Bronchial epithelial cell (primary cell): Measurements from ENCODE around the gene RBP5. TPM values are rescaled to one million over a fixed set of nuclear protein-coding genes. Genes with fewer than 3 reads are reported as not detected.

Source experiments
- DNase-seq: peaks from one replicate; pipeline ENCODE4 v3.0.0-alpha.2; 2010; ENCODE audit warnings: low read depth
- FAIRE-seq: peaks from 2 replicates; lab custom pipeline; 2011; peaks lifted over from hg19 to GRCh38; lab: Jason Lieb, UNC
- H3K27me3 ChIP-seq: 2 replicates; pipeline ENCODE4 v1.5.1; 2011; ENCODE audit warnings: low read length; ENCODE audit not compliant: control insufficient read depth, insufficient read depth
- H3K36me3 ChIP-seq: 2 replicates; pipeline ENCODE4 v1.5.1; 2011; ENCODE audit warnings: low read length; ENCODE audit not compliant: control insufficient read depth, insufficient read depth
- H3K4me3 ChIP-seq: 2 replicates; pipeline ENCODE4 v1.5.1; 2011; ENCODE audit warnings: mild to moderate bottlenecking, low read depth, low read length, control low read depth
- CTCF ChIP-seq: IDR thresholded peaks from 2 replicates; pipeline ENCODE4 v1.5.1; 2011; ENCODE audit warnings: mild to moderate bottlenecking, moderate library complexity, low read length, control low read depth, inconsistent platforms; ENCODE audit not compliant: insufficient read depth, severe bottlenecking
- total RNA-seq: library from RNA; depleted of rRNA; stranded (reverse); fragments of >200 nt; gene quantifications from 2 replicates; pipeline ENCODE4 v1.2.1, GENCODE V29; 2014

RBP5 gene
- total RNA-seq, 1 donor from 2014 or later = not detected

- H3K27me3 ChIP-seq = no peaks in the 10 kb centered on the region
- no peak overlapping the region for H3K4me3 ChIP-seq
- TF ChIP-seq CTCF = no peak
- DNase-seq = no peak
- H3K36me3 ChIP-seq = peaks cover 2% of the 10 kb centered on the region
- FAIRE-seq = no peak
Measured at GRCh38 chr12:7158781-7159609, 30.3 kb upstream of the RBP5 start.

- no peak overlapping the region for H3K4me3 ChIP-seq
- DNase-seq = no peak
- FAIRE-seq = no peak
- H3K36me3 ChIP-seq = peaks cover 2% of the 10 kb centered on the region
- H3K27me3 ChIP-seq = no peaks in the 10 kb centered on the region
- TF ChIP-seq CTCF = no peak
Measured at GRCh38 chr12:7157391-7157790, 28.7 kb upstream of the RBP5 start.

- no peak for TF ChIP-seq CTCF
- DNase-seq = no peak
- Histone ChIP-seq H3K36me3 (peaks cover 2% of the 10 kb centered on the region), H3K4me3 (no peak overlapping the region), H3K27me3 (no peaks in the 10 kb centered on the region)
- no peak for FAIRE-seq
Measured at GRCh38 chr12:7156259-7157197, 27.8 kb upstream of the RBP5 start.

- peak; percentile 83 for DNase-seq
- no peak for TF ChIP-seq CTCF
- FAIRE-seq = no peak
- no peaks in the 10 kb centered on the region for H3K27me3 ChIP-seq
- H3K4me3 ChIP-seq = no peak overlapping the region
- peaks cover 4% of the 10 kb centered on the region for H3K36me3 ChIP-seq
Measured at GRCh38 chr12:7155471-7156034, 26.9 kb upstream of the RBP5 start.

GRCh38 chr12:7154901-7155470, 26.3 kb upstream of the RBP5 start:
- DNase-seq (peak; percentile 25), FAIRE-seq (no peak)
- Histone ChIP-seq H3K36me3 (peaks cover 4% of the 10 kb centered on the region), H3K27me3 (no peaks in the 10 kb centered on the region), H3K4me3 (no peak overlapping the region)
- no peak for TF ChIP-seq CTCF
